Activated naive CD4-positive, alpha-beta T cell treated with anti-CD3 and anti-CD28 coated beads, Interleukin-2, amount 10 ng/mL, durations not matched to agents 5 hours and 36 hours (primary cell): ENCODE data around the gene KIF2B. TPM values are rescaled to one million over a fixed set of nuclear protein-coding genes. Genes with fewer than 3 reads are reported as not detected.

Experiments used
- total RNA-seq, 2 experiments: library from RNA; stranded (reverse); gene quantifications; one replicate each; pipeline ENCODE4 v1.2.3, GENCODE V29; 2021

Gene KIF2B
- not detected for total RNA-seq

GRCh38 chr17:53822764-53823163 lies at the start of gene KIF2B:
TSS of gene KIF2B (plus strand) at chr17:53822927. CDS start at chr17:53823034, 107 bp downstream.

